Skeletal muscle satellite cell (primary cell): ENCODE measurements around the gene ZFP36L2.
A peak's percentile ranks its signal among the peaks of the same experiment; 100 is the strongest.

Experiments
- H3K27me3 ChIP-seq: 2 replicates; pipeline ENCODE4 v1.7.0; 2013; ENCODE audit warnings: low read length; ENCODE audit not compliant: control insufficient read depth, insufficient read depth
- H3K36me3 ChIP-seq: 2 replicates; pipeline ENCODE4 v1.7.0; 2013; ENCODE audit warnings: mild to moderate bottlenecking, control low read depth, low read length; ENCODE audit not compliant: insufficient read depth
- H3K4me1 ChIP-seq: 2 replicates; pipeline ENCODE4 v1.7.0; 2013; ENCODE audit warnings: low read length; ENCODE audit not compliant: control insufficient read depth, insufficient read depth
- H3K4me2 ChIP-seq: 2 replicates; pipeline ENCODE4 v1.7.0; 2013; ENCODE audit warnings: mild to moderate bottlenecking, low read length
- H3K4me3 ChIP-seq: 2 replicates; pipeline ENCODE4 v1.7.0; 2013; ENCODE audit warnings: low read length
- H3K9ac ChIP-seq: 2 replicates; pipeline ENCODE4 v1.7.0; 2013; ENCODE audit warnings: mild to moderate bottlenecking, low read depth, low read length, moderate library complexity
- H3K9me3 ChIP-seq: replicated peaks from 2 replicates; pipeline ENCODE4 v1.7.0; 2013; ENCODE audit warnings: mild to moderate bottlenecking, control low read depth, low read length

Gene ZFP36L2

DNA sequence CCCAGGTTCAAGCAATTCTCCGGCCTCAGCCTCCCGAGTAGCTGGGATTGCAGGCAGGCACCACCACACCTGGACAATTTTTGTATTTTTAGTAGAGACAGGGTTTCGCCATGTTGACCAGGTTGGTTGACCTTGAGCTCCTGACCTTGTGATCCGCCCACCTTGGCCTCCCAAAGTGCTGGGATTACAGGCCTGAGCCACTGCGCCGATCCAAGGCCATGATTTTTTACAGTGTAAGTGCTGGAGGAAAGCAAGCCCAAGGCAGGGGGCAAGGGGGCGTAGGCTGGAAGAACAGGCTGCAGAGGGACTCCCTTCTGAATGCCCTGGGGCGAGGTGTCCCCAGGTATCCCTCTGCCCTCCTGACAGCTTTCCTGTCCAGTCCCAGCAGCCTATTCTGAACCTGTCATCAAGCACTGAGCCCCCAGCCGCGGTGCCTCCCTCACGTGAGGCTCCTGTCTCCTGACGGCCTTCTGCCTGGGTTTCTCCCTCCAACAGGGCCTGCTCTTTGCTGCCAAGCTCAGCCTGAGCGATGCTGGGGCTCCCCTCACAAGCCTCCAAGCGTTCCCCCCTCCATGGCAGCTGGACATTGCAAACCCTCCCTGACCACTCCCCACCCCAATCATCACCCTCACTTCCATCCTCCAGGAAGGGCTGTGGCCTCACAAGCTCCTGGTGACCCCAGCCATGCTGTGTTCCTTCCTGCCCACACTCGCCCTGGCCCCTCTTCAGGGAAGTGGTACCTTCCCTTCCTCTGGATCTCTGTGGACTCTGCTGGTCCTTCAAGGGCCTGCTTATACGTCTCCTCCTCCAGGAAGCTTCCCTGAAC lies 37.6 kb downstream of the ZFP36L2 start:
- Histone ChIP-seq H3K4me1 (peaks cover 12% of the 10 kb centered on the region), H3K9me3 (no peaks in the 10 kb centered on the region), H3K36me3 (no peaks in the 10 kb centered on the region), H3K27me3 (no peaks in the 10 kb centered on the region), H3K4me3 (no peak overlapping the region), H3K9ac (no peak overlapping the region), H3K4me2 (no peak overlapping the region)

DNA sequence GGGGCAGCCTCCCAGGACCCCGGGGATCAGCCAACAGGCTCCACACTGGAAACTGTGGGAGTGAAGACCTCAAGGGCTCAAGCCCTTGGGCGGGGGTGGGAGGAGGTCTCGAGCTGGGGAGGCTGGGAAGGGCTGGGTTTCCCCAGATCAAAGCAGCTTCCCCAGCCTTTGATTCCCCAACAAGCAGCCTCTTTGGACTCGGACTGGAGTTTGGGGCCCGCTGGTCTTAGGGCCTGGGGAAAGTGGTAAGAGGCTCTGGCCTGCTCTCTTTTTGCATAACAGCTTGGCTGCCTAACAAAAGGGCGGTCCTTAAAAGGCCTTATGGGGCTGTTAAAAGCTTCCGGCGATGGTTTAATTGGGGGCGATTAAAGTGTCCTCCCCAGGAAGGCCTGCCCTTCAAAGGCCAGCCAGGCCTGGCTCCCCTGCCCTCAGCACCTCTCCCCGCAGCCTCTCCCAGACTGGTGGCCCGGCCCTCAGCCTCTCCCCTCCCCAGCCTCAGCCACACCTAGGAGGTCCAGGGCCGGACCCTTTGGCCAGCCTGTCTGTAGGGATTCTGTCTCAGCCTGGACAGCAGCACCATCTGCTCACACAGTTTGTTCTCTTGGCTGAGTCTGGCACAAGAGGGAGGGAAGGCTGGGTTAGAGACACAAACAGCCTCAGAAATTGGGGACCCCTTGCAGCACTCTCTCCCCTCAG lies 39.6 kb downstream of the ZFP36L2 start:
- Histone ChIP-seq H3K36me3 (no peaks in the 10 kb centered on the region), H3K27me3 (no peaks in the 10 kb centered on the region), H3K9me3 (no peaks in the 10 kb centered on the region), H3K4me1 (peaks cover 12% of the 10 kb centered on the region), H3K9ac (no peak overlapping the region), H3K4me2 (no peak overlapping the region), H3K4me3 (no peak overlapping the region)

- no peak overlapping the region for H3K4me3 ChIP-seq
- H3K4me1 ChIP-seq: peaks cover 12% of the 10 kb centered on the region
- H3K36me3 ChIP-seq: no peaks in the 10 kb centered on the region
- no peak overlapping the region for H3K9ac ChIP-seq
- H3K4me2 ChIP-seq: no peak overlapping the region
- no peaks in the 10 kb centered on the region for H3K27me3 ChIP-seq
- H3K9me3 ChIP-seq: no peaks in the 10 kb centered on the region
These were observed 40.1 kb downstream of the ZFP36L2 start for GRCh38 chr2:43186321-43186678.

DNA sequence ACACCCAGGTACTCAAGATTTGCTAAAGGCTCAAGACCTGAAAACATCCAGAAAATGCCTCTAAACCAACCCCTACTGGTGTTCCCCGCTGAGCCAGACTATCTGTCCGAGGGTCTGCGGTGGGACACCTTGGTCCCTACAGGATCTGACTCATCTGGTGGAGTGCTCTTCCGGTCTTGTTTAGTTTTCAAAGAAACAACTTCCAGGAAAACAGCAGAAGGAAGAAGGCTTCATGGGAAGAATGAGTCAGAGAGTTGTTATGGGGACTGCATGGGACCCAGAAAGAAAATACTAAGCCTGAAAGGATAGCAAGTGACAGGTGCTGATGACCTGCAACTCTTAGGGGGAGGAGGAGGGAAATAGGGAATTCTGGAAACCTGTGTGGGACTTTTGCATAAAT lies 41.3 kb downstream of the ZFP36L2 start:
- H3K36me3 ChIP-seq: no peaks in the 10 kb centered on the region
- no peak overlapping the region for H3K4me2 ChIP-seq
- H3K4me3 ChIP-seq: no peak overlapping the region
- no peaks in the 10 kb centered on the region for H3K9me3 ChIP-seq
- H3K9ac ChIP-seq: no peak overlapping the region
- H3K27me3 ChIP-seq: no peaks in the 10 kb centered on the region
- peaks cover 12% of the 10 kb centered on the region for H3K4me1 ChIP-seq

DNA sequence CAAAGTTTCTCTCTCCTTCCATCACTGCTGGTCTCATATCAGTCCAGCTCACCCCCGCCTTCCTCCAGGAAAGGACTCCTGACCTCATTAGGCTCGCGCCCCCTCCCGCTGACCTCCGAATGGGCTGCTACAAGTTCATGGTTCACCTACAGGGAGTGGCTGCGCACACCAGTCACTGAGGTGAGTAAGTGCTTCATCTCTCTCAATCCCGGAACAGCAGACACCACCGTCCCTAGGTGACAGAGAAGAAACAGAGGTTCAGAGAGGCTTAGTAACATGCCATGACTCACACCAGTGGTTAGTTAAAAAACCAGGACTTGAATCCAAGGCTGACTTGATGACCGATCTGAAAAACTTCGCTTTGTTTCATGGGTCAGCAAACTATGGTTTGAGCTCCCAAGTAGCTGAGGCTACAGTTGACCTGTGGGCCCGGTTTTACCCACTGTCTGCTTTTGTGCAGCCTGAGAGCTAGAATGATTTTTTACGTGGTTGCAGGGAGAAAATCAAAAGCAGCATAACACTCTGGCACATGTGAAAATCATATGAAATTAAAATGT lies 42.0 kb downstream of the ZFP36L2 start:
- no peak overlapping the region for H3K9ac ChIP-seq
- H3K36me3 ChIP-seq: no peaks in the 10 kb centered on the region
- H3K4me3 ChIP-seq: no peak overlapping the region
- H3K4me2 ChIP-seq: no peak overlapping the region
- no peaks in the 10 kb centered on the region for H3K27me3 ChIP-seq
- H3K4me1 ChIP-seq: peaks cover 16% of the 10 kb centered on the region
- no peaks in the 10 kb centered on the region for H3K9me3 ChIP-seq

GRCh38 chr2:43183743-43184142 lies 42.7 kb downstream of the ZFP36L2 start:
- Histone ChIP-seq H3K9me3 (no peaks in the 10 kb centered on the region), H3K4me2 (no peak overlapping the region), H3K9ac (no peak overlapping the region), H3K4me3 (no peak overlapping the region), H3K27me3 (no peaks in the 10 kb centered on the region), H3K36me3 (no peaks in the 10 kb centered on the region), H3K4me1 (peaks cover 22% of the 10 kb centered on the region)

DNA sequence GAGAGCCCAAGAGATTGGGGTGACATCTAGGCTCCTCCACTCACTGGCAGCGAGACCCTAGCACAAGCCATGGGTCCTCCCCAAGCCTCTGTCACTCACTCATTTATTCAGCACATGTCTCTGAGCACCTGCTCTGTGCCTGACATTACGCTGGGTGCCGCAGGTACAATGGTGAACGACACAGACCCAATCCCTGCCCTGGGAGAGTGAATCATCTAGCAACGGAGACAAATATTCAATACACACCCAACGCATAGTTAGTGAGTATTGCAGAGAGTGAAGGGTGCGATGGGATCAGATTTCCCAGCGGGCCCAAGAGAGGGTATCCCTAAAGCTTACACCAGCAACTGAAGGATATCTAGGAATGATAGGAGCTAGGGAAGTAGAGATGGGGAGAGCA lies 45.5 kb downstream of the ZFP36L2 start:
- peaks cover 30% of the 10 kb centered on the region for H3K4me1 ChIP-seq
- no peak overlapping the region for H3K4me3 ChIP-seq
- H3K9ac ChIP-seq: no peak overlapping the region
- H3K27me3 ChIP-seq: no peaks in the 10 kb centered on the region
- no peaks in the 10 kb centered on the region for H3K9me3 ChIP-seq
- no peaks in the 10 kb centered on the region for H3K36me3 ChIP-seq
- no peak overlapping the region for H3K4me2 ChIP-seq

DNA sequence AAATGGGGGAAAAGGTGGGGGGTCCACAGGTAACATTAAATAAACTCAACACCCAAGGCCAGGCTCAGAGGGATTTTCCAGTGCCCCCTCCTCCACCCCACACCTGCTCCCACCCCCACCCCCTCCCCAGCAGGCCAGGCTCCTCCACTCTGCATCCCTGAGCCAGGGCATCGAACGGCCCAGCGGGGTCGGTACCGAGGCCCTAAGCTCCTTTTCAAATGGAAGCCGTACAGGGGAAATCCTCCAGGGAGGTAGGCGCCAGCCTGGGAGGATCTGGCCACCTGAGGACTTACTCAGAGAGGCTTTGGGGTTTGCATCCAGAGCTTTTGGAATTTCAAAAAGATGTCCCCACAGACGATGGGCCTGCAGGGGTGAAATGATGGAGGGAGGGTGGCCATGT lies 46.5 kb downstream of the ZFP36L2 start:
- Histone ChIP-seq H3K4me1 (peaks cover 25% of the 10 kb centered on the region), H3K9ac (no peak overlapping the region)

GRCh38 chr2:43178602-43179542 lies 47.5 kb downstream of the ZFP36L2 start:
- H3K27me3 ChIP-seq: no peaks in the 10 kb centered on the region
- peak overlapping the region; percentile 71 for H3K4me2 ChIP-seq
- no peak overlapping the region for H3K4me3 ChIP-seq
- H3K36me3 ChIP-seq: no peaks in the 10 kb centered on the region
- H3K9ac ChIP-seq: peak overlapping the region; percentile 83
- peaks cover 18% of the 10 kb centered on the region for H3K4me1 ChIP-seq
- H3K9me3 ChIP-seq: peaks cover 14% of the 10 kb centered on the region

More for the DNA sequence above, 46.5 kb downstream of the ZFP36L2 start:
- no peak overlapping the region for H3K4me2 ChIP-seq
- no peaks in the 10 kb centered on the region for H3K36me3 ChIP-seq
- no peaks in the 10 kb centered on the region for H3K27me3 ChIP-seq
- peaks cover 10% of the 10 kb centered on the region for H3K9me3 ChIP-seq
- no peak overlapping the region for H3K4me3 ChIP-seq

GRCh38 chr2:43178055-43178598 lies 48.3 kb downstream of the ZFP36L2 start:
- peak overlapping the region; percentile 83 for H3K9ac ChIP-seq
- H3K27me3 ChIP-seq: no peaks in the 10 kb centered on the region
- no peaks in the 10 kb centered on the region for H3K36me3 ChIP-seq
- H3K9me3 ChIP-seq: peaks cover 14% of the 10 kb centered on the region
- H3K4me2 ChIP-seq: peak overlapping the region; percentile 71
- H3K4me3 ChIP-seq: no peak overlapping the region
- H3K4me1 ChIP-seq: peaks cover 18% of the 10 kb centered on the region

GRCh38 chr2:43176449-43176848 lies 50.0 kb downstream of the ZFP36L2 start:
- Histone ChIP-seq H3K27me3 (no peaks in the 10 kb centered on the region), H3K4me3 (no peak overlapping the region), H3K36me3 (no peaks in the 10 kb centered on the region), H3K4me1 (peaks cover 18% of the 10 kb centered on the region), H3K9me3 (peaks cover 14% of the 10 kb centered on the region), H3K4me2 (no peak overlapping the region), H3K9ac (no peak overlapping the region)
